GM12801 (cell line): Measurements from ENCODE around the gene MRPS9.

Experiments used
- TF ChIP-seq, protein P1 (sequence below): IDR thresholded peaks from one replicate; pipeline ENCODE4 v1.5.1; 2011; ENCODE audit warnings: control low read depth; ENCODE audit not compliant: insufficient read length; ENCODE audit errors: extremely low read depth

The MRPS9 gene

DNA sequence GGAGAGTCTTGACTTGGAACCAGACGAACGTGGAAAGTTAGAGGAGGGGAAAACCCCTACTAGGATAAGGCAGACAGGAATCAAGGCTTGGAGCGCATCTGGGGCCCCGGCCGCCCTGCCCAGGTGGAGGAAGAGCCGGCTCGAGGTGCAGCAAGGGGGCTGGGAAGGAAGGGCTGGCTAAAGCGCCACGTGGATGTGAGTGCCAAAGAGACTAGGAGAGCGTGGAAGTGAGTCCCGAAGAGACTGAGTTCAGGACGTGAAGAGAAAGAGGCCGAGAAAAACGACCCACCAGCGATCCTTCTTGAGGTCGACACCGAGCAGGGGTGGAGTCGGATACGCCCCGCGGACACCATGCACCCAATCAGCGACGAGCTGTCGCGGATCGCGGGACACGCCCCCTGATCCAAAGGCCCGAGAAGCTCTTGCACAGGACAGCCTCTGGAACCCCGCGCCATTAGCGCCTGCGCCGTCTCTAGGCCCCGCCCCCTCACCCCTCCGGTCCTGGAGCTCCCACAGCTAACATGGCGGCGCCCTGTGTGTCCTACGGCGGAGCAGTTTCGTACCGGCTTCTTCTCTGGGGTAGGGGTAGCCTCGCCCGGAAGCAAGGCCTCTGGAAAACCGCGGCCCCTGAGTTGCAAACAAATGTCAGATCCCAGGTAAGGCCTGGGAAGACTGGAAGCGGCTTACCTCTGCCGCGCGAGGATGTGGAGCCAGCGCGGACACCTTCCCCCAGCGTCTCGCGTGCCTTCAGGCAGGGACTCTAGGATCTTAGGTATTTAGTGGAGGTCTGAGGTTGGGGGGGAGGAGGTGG lies at the start of gene MRPS9:
Gene MRPS9, plus strand, starts transcription at position 498 of the 811 bp plus-strand sequence. Its CDS starts 24 bp downstream, at position 522.
- TF ChIP-seq, protein P1, sequence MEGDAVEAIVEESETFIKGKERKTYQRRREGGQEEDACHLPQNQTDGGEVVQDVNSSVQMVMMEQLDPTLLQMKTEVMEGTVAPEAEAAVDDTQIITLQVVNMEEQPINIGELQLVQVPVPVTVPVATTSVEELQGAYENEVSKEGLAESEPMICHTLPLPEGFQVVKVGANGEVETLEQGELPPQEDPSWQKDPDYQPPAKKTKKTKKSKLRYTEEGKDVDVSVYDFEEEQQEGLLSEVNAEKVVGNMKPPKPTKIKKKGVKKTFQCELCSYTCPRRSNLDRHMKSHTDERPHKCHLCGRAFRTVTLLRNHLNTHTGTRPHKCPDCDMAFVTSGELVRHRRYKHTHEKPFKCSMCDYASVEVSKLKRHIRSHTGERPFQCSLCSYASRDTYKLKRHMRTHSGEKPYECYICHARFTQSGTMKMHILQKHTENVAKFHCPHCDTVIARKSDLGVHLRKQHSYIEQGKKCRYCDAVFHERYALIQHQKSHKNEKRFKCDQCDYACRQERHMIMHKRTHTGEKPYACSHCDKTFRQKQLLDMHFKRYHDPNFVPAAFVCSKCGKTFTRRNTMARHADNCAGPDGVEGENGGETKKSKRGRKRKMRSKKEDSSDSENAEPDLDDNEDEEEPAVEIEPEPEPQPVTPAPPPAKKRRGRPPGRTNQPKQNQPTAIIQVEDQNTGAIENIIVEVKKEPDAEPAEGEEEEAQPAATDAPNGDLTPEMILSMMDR: no peak

DNA sequence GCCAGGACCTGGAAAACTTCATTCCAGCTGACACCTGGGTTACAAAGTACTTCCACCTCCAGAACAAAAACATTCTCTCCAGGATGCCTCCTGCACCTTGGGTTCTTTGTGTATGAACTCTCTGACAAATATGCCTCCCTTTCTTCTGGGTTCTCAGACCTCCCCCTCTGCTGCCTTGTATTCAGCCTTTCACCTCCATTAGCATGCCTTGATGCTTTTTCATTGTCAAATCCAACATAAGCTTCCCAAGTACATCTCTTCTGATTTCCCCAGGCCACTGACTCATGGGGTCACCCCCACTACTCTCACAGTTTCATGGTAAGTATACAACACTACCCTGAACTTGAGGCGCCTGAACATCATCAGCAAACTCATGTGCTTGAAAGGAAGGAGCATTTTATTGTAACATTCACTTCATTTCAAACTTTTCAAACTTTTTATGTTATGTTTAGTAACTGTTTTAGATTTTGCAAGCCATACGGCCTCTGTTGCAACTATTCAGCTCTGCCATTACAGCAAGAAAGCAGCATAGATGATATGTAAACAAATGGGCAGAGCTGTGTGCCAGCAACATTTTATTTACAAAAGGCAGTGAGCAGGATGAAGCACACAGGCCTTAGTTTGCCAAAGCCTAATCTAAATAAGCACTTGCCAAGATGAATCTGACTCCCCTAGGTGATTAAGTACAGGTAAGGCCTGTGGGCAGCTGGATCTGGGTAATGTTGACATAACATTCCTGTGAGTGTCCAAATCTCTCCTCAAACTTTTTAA lies 32.5 kb upstream of the MRPS9 start:
- TF ChIP-seq, protein P1: no peak

DNA sequence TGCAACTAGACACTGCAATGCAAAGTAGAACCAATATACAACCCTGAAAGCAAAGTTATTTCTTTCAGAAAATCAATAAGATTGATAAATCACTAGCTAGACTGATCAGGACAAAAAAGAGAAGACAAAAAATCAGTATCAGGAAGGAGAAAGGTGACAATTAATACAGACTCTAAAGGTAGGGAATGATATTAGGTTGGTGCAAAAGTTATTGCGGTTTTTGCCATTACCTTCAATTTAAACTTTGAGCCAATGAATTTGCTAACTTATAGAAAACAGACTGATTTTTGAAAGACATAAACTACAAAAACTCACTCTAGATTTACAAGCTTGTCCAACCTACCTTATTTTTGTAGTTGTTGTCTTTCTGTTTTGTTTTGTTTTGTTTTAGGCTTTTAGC lies 30.5 kb upstream of the MRPS9 start:
- TF ChIP-seq, protein P1: no peak

DNA sequence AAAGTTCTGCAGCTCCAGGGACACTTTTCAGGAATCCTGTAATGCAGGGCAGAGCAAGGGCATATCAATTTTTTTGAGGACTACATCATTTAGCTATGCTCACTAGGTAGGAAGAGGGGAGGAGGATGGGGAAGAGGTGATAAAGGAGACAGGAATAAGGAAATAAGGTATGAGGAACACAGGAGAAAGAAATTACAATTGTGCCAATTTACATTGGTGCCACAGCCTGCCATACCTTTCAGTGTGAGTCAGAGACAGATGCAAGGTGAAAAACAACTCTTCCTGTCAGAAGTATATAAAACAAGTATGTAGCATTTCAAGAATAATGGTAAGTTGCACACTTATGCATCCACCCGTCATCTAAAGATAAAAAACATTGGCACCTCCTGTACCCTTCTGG lies 5.4 kb upstream of the MRPS9 start:
- TF ChIP-seq, protein P1: no peak

DNA sequence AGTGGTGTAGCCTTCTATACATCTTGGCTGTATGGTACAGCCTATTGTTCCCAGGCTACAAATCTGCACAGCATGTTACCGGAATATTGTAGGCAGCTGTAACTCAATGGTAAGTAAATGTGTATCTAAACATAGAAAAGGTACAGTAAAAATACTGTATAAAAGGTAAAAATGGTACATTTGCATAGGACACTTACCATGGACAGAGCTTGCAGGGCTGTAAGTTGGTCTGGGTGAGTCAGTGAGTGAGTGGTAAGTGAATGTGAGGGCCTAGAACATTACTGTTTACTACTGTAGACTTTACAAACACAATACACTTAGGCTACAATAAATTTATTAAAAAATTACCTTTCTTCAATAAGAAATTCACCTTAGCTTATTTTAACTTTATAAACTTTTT lies 3.7 kb upstream of the MRPS9 start:
- TF ChIP-seq, protein P1: no peak

DNA sequence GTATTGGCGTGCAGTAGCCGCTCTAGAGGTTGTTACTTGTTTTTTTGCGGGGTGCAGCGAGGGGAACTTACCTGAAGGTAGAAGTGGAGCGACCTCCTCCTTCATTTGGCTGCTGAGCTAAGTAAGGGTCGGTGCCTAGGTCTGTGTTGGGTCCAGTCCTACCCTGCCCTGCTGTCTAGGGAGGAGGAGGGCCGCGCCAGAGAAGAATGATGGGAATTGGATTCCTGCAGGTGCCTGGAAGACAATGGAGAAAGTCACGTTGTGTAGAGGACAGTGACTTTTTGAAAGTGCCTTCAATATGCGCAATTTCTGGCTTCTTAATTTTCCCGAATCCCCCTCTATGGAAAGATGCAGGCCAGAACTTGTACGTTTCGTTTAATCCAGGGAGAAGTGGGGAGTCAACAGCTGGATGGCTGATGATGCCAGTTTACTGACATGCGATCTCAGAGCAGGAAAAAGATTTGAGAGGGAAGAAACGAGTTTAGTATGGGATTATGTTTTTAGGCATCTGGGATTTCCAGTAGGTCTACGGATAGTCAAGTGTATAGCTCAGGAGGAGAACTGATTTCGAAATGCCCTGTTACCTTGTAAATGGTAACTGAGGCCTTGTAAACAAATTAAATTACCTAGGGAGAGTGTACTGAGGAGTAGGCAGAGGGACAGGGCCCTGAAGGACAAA lies 653 bp downstream of the MRPS9 start:
- TF ChIP-seq, protein P1: no peak

DNA sequence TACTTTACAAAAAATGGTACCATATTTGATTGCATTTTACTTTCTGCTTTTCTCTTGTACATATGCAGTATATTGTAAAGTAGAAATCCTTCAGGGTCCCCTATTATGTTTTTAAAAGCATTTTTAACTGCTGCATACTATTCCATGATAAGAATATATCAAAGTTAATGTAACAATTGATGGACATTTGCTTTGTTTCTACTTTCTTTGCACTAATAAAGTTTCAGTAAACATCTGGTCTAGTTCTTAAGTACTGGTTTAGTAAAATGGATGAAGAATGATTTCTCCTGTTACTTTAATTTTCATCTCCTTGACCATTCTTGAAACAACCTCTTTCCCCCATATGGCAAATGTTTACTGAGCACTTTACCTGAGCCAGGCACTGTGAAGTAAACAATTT lies 1.7 kb downstream of the MRPS9 start:
- TF ChIP-seq, protein P1: no peak
